GM18907 (cell line): Measurements from ENCODE around the gene TGOLN2.
A peak's percentile ranks its signal among the peaks of the same experiment; 100 is the strongest.
"Not testable (repeated sequence)": the region's sequence is repeated elsewhere in the genome, so short reads cannot be mapped to it uniquely, and the experiment has no call there.

Experiments
- ATAC-seq: cut with Tn5 transposase; IDR thresholded peaks from one replicate; pipeline ENCODE4 v1.9.1; 2021; ENCODE audit warnings: mild to moderate bottlenecking, moderate library complexity; ENCODE audit not compliant: unreplicated experiment

The TGOLN2 gene

DNA sequence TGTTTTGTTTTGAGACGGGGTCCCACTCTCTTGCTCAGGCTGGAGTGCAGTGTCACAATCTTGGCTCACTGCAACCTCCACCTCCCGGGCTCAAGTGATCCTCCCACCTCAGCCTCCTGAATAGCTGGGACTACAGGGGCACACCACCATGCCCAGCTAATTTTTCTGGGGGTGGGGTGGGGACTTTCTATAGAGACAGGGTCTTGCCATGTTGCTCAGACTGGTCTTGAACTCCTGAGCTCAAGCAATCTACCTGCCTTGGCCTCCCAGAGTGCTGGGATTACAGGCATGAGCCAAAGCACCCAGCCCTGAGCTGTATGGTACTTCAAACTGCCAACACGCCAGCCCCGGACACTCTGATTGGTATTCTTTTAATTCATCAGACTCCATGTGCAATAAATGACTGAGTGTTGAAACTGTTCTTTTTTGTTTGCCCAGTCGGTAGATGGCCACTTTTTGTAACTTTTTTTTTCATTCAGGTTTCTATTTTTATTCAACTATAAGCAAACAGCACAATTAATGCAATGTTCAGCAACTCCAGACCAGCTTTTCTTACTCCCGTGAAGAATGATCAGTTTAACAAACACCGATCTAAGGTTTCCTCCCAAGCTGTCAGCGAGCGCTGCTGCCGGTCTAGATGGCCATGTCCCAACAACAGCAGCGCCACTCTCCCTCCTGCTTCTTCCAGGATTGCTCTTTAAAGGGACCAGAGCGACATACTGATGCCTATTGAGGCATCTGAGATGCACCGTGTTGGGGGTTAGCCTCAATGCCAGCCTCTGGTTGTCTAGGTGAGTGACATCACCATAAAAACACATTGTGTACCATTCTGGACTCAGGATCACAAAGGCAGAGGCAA lies 12.5 kb upstream of the TGOLN2 start:
- no peak for ATAC-seq

DNA sequence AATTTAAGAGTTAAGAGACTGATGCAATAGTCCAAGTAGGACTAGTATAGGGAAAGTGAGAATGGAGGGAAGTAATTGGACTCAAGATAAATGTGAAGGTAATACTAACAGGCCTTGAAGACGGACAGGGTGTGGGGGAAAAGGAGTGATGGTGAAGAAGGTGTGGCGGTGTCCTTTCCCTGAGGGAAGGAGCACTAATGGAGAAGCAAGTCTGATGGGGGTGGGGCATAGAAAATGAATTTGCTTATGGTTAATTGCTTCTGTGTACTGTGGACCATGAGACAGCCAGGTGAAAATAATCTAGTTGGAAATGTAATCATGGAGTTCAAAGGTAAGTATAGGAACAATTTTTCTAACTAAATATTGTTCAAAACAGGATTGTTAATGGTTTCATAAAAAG lies 7.1 kb upstream of the TGOLN2 start:
- no peak for ATAC-seq

GRCh38 chr2:85333877-85334276 lies 6.1 kb upstream of the TGOLN2 start:
- ATAC-seq = not testable (repeated sequence)

DNA sequence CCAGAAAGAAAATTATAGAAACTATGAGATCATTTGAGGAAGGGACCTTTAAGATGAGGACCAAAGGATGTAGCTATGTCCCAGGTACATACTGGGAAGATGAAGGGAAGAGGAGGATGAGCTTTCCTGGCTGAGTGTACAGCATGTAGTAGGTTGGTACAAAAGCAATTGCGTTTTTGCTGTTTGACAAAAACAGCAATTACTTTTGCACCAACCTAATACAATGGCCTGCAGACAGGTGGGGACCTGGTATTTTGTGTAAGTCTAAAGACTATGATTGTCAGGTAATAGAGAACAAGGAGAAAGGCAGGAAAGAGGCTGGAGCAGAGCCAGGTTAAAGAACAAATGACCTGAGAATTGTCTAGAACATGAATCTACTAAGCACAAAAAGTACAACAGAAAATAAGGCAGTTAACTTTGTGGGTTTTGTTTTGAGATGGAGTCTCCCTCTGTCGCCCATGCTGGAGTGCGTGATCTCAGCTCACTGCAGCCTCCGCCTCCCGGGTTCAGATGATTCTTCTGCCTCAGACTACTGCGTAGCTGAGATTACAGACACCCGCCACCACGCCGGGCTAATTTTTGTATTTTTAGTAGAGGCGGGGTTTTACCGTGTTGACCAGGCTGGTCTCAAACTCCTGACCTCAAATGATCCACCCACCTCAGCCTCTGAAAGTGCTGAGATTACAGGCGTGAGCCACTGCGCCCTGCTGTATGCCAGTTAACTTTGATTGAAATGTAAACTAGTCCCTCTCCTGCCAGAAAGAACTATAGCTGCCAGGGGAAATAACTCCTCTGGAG lies 3.2 kb upstream of the TGOLN2 start:
- ATAC-seq = no peak

DNA sequence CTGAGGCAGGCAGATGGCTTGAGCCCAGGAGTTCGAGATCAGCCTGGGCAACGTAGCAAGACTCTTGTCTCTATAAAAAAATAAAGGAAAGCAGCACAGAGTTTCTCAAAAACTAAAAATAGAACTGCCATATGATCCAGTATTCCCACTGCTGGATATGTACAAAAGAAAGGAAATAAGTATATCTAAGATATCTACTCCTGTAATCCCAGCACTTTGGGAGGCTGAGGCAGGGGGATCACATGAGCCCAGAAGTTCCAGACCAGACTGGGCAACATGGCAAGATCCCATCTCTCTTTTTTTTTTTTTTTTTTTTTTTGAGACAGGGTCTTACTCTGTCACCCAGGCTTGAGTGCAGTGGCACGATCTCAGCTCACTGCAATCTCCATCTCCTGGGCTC lies 1.9 kb upstream of the TGOLN2 start:
- ATAC-seq = not testable (repeated sequence)

GRCh38 chr2:85329181-85329651 lies 1.4 kb upstream of the TGOLN2 start:
- ATAC-seq = no peak

DNA sequence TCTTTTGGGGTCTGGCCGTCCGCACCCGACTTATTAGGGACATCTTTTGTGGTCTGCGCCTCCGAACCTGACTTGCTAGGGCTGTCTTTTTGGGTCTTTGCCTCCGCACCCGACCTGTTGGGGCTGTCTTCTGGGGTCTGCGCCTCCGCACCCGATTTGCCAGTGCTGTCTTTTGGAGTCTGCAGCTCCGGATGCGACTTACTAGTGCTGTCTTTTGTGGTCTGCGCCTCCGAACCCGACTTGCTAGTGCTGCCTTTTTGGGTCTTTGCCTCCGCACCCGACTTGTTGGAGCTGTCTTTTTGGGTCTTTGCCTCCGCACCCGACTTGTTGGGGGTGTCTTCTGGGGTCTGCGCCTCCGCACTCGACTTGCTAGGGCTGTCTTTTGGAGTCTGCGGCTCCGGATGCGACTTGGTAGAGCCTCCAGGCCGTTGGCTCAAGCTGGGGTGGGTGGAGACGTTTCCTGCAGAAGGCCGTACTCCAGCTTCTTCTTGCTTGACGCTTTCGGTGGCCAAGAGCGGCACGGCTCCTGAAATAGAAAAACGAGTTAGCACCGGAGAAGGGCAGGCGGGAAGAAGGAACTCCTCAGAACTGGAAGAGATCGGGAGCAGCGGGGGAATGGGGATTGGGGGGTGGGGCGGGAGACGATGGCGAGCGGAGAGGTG lies 498 bp downstream of the TGOLN2 start:
- peak; percentile 21 for ATAC-seq

GRCh38 chr2:85326406-85327159 lies 1.2 kb downstream of the TGOLN2 start:
- peak; percentile 34 for ATAC-seq

DNA sequence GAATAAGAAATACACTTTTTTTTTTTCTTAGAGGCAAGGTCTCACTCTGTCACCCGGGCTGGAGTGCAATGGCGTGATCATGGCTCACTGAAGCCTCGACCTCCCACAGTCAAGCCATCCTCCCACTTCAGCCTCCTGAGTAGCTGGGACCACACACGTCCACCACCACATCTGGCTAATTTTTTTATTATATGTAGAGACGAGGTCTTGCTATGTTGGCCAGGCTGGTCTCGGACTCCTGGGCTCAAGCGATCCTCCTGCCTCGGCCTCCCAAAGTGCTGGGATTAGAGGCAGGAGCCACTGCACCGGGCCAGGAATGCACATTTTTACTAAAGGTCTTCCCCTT lies 2.4 kb downstream of the TGOLN2 start:
- ATAC-seq = no peak

DNA sequence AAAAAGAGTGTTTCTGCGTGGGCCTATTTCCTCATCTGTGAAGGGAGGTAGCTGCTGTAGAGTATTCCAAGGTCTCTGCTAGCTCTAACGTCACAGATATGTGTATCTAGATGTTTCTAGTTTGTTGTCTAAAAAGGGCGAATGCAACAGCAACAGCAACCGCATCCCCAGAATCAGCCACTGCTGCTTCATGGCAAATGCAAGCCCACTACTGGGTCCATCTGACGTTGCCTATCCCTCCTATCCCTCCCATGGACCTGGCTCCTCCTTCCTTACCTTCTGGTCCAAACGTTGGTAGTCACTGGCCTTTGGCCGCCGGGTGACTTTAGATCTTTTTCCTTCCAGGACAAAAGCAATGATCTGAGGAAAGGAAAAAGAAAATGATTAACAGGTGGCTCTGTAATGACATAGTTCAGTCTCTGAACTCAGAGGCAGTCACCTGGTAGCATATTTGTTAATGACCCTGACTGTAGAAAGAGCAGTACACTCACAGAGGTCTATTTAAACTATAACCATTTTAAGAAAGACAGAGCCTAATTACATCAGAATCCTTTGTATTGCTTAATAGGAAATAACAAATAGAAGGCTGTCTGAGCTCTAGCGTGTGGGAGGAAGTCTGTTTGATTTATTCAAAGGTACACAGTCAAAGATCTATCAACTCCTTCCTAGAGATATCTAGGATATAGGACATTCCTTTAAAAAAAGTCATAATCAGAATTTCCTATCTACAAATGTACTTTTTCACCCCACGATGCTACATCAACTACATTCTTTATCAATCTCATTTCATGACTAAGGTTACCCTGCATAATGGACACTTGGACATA lies 2.9 kb downstream of the TGOLN2 start:
- no peak for ATAC-seq

DNA sequence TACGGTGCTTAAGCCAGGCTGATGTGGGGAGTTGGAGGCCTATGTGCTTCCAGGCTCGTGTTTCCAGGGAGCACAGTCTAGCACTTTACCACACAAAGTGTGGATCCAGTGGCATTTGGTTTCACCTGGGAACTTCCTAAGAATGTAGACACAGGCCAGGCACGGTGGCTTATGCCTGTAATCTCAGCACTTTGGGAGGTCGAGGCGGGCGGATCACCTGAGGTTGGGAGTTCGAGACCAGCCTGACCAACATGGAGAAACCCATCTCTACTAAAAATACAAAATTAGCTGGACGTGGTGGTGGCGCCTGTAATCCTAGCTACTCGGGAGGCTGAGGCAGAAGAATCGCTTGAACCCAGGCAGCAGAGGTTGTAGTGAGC lies 3.8 kb downstream of the TGOLN2 start:
- not testable (repeated sequence) for ATAC-seq

- no peak for ATAC-seq
Observed at GRCh38 chr2:85323351-85323987, 4.3 kb downstream of the TGOLN2 start.

GRCh38 chr2:85319796-85320195 lies 8.0 kb downstream of the TGOLN2 start:
- no peak for ATAC-seq

DNA sequence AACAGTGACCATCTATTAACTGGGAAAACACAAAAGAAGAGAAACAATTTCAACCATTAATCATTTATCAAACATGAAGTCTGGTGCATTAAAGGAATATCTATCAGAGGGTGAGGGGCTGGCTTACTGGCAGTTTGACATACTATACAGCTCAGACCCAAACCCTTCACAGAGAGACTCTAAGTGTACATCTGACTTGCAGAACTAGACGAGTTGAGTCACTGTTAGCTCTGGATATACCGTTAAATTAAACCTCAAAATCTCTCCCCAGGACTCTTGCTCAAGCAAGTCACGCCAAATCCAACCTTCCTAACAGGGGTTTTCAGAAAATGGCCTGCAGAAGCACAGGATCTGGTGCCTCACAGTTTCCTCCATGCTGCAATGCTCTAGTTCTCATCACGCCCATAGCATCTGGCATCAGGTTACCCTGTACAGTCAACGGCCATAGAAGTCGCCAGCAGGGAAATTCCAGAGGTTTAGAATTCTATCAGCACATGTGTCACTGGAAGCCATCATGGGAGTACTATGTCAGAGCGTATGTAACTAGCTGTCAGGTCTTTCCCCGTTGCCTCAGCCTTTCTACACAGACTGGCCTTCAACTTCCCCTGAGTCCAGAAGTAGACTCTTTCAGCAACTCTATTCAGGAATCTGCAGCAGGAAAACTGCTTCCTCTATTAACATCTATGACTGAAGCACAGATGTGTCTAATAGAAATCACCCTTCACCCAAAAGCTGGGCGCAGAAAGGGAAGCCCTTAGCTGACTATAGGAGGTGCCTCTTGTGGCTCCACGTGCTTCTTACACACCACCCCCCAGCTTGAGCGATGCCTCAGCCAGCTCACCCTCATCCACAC lies 9.3 kb downstream of the TGOLN2 start:
- no peak for ATAC-seq

DNA sequence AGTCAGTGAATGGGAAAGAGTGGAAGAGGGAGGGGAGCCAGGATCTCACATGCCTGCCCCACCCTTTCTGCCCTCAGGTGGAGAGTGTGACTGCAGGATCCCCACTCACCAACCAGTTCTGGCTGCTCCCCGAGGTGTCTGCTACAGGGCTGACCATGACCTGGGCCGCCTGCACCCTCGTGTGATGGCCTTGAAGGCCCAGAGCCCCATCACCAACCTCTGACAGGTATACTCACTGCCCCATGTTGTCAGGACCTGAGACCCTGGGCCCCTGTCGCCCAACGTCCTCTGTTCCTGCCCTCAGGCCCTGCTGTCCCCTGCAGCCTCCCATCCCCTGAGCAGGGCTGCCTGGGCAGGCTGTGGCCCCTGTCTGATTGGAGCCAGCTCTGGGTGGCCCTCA lies 11.9 kb downstream of the TGOLN2 start:
- ATAC-seq = not testable (repeated sequence)

DNA sequence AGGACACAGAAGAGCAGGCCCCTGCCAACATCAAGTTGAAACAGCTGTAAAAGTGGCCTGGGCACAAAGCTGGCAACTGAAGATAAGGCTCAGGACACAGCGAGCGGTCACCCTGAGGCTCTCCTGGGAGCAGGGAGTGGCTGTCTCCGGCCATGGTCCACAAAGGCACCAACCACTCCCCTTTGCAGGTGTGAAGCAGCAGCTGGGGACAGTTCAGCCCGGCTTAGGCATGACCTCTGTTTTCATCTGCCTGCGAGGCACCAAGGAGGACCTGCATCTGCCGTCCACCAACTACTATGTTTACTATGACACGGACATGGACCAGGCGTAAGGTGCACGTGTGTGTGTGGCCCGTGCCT lies 12.9 kb downstream of the TGOLN2 start:
- ATAC-seq = no peak

DNA sequence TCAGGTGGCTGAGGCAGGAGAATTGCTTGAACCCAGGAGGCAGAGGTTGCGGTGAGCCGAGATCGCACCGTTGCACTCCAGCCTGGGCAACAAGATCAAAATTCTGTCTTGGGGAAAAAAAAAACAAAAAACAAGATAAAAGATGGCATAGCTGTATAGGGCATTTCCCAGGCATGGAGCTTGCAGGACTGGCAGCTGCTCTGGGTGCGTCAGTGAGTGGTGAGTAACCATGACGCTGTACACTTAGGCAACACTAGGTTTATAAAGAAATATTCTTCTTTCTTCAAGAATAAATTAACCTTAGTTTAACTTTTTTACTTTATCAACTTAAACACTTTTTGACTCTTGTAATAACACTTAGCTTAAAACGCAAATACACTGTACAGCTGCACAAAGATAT lies 15.4 kb downstream of the TGOLN2 start:
- no peak for ATAC-seq

GRCh38 chr2:85310330-85310729 lies 17.5 kb downstream of the TGOLN2 start:
- peak; percentile 56 for ATAC-seq
